Smooth muscle cell of the brain vasculature (primary cell): ENCODE results near the gene ACSS3.

Source experiments
- DNase-seq: peaks from one replicate; pipeline ENCODE4 v3.0.0-alpha.2; 2012; ENCODE audit warnings: low read depth, low spot score

The ACSS3 gene

GRCh38 chr12:81222846-81223592 lies 145.1 kb downstream of the ACSS3 start:
- no peak for DNase-seq

GRCh38 chr12:81224626-81225025 lies 146.7 kb downstream of the ACSS3 start:
- no peak for DNase-seq

- no peak for DNase-seq
Measured at GRCh38 chr12:81229759-81230158, 151.9 kb downstream of the ACSS3 start.

GRCh38 chr12:81231574-81232368 lies 153.9 kb downstream of the ACSS3 start:
- DNase-seq = no peak

- no peak for DNase-seq
Measured at GRCh38 chr12:81245458-81245857, 167.6 kb downstream of the ACSS3 start.

GRCh38 chr12:81245907-81246570 lies 168.2 kb downstream of the ACSS3 start:
- DNase-seq = no peak

GRCh38 chr12:81249976-81250375 lies 172.1 kb downstream of the ACSS3 start:
- no peak for DNase-seq

GRCh38 chr12:81252228-81252627 lies 174.3 kb downstream of the ACSS3 start:
- no peak for DNase-seq

GRCh38 chr12:81253360-81253759 lies 175.5 kb downstream of the ACSS3 start:
- DNase-seq = no peak

GRCh38 chr12:81255456-81255855 lies 177.6 kb downstream of the ACSS3 start:
- no peak for DNase-seq

- DNase-seq = no peak
Measured at GRCh38 chr12:81255947-81256346, 178.1 kb downstream of the ACSS3 start.

GRCh38 chr12:81257947-81258551 lies 180.2 kb downstream of the ACSS3 start:
- no peak for DNase-seq

- DNase-seq = no peak
Measured at GRCh38 chr12:81259360-81259759, 181.5 kb downstream of the ACSS3 start.

- DNase-seq = no peak
Measured at GRCh38 chr12:81261508-81262207, 183.8 kb downstream of the ACSS3 start.

- no peak for DNase-seq
Measured at GRCh38 chr12:81263072-81263471, 185.2 kb downstream of the ACSS3 start.

GRCh38 chr12:81270385-81270784 lies 192.5 kb downstream of the ACSS3 start:
- no peak for DNase-seq

GRCh38 chr12:81274637-81275529 lies 197.0 kb downstream of the ACSS3 start:
- no peak for DNase-seq

- no peak for DNase-seq
Measured at GRCh38 chr12:81284137-81284536, 206.3 kb downstream of the ACSS3 start.

GRCh38 chr12:81288651-81289050 lies 210.8 kb downstream of the ACSS3 start:
- no peak for DNase-seq
